Midbrain (tissue), 1 donor: ENCODE results near the gene CXCL6.

Experiments
- DNase-seq: peaks from one replicate; lab custom pipeline; 2025; lab: John Stamatoyannopoulos, UW

CXCL6 gene

GRCh38 chr4:73842696-73843095, 6.2 kb downstream of the CXCL6 start:
- no peak for DNase-seq

- DNase-seq = no peak
Measured at GRCh38 chr4:73843369-73843768, 6.9 kb downstream of the CXCL6 start.

GRCh38 chr4:73844345-73844744, 7.9 kb downstream of the CXCL6 start:
- DNase-seq = no peak

GRCh38 chr4:73844806-73845205, 8.3 kb downstream of the CXCL6 start:
- DNase-seq = no peak

GRCh38 chr4:73847526-73848182, 11.2 kb downstream of the CXCL6 start:
- no peak for DNase-seq

GRCh38 chr4:73848183-73848777, 11.8 kb downstream of the CXCL6 start:
- no peak for DNase-seq

GRCh38 chr4:73850261-73850970, 13.9 kb downstream of the CXCL6 start:
- no peak for DNase-seq

GRCh38 chr4:73851293-73851692, 14.8 kb downstream of the CXCL6 start:
- no peak for DNase-seq

- no peak for DNase-seq
Measured at GRCh38 chr4:73852771-73853170, 16.3 kb downstream of the CXCL6 start.

GRCh38 chr4:73853246-73853704, 16.8 kb downstream of the CXCL6 start, which contains the start of gene PF4V1:
TSS of gene PF4V1 (plus strand) at chr4:73853296. CDS start at chr4:73853363, 67 bp downstream.
- DNase-seq = no peak

- no peak for DNase-seq
Measured at GRCh38 chr4:73853718-73854473, 17.4 kb downstream of the CXCL6 start.

- no peak for DNase-seq
Measured at GRCh38 chr4:73855406-73855805, 18.9 kb downstream of the CXCL6 start.

- DNase-seq = no peak
Measured at GRCh38 chr4:73856518-73856917, 20.0 kb downstream of the CXCL6 start.

GRCh38 chr4:73859614-73860088, 23.2 kb downstream of the CXCL6 start:
- DNase-seq = no peak

GRCh38 chr4:73860181-73860580, 23.7 kb downstream of the CXCL6 start:
- no peak for DNase-seq

- no peak for DNase-seq
Measured at GRCh38 chr4:73860917-73861316, 24.4 kb downstream of the CXCL6 start.

- DNase-seq = no peak
Measured at GRCh38 chr4:73862322-73862721, 25.8 kb downstream of the CXCL6 start.

GRCh38 chr4:73864365-73864764, 27.9 kb downstream of the CXCL6 start:
- no peak for DNase-seq

- DNase-seq = no peak
Measured at GRCh38 chr4:73864961-73865360, 28.5 kb downstream of the CXCL6 start.

GRCh38 chr4:73865431-73866096, 29.1 kb downstream of the CXCL6 start:
- no peak for DNase-seq

GRCh38 chr4:73866246-73866645, 29.8 kb downstream of the CXCL6 start:
- DNase-seq = no peak

- no peak for DNase-seq
Measured at GRCh38 chr4:73867783-73868182, 31.3 kb downstream of the CXCL6 start.
